ENCODE measurements around the gene ATOH7. TPM values are rescaled to one million over a fixed set of nuclear protein-coding genes. Genes with fewer than 3 reads are reported as not detected.
A peak's percentile ranks its signal among the peaks of the same experiment; 100 is the strongest.

The ATOH7 gene
- polyA plus RNA-seq, 1 of the 3 experiments (the other 2 are of a cell fraction) = 0.12 TPM

GRCh38 chr10:68208424-68209042 is 23.4 kb downstream of the ATOH7 start:
- H3K79me2 ChIP-seq (ENCODE audit: insufficient read depth) = no peaks in the 10 kb centered on the region
- no peaks in the 10 kb centered on the region for H3K4me1 ChIP-seq (ENCODE audit: control insufficient read depth in 1 of 2, insufficient read depth in 2 of 2, low read depth in 1 of 2, low read length in 1 of 2)
- TF ChIP-seq RCOR1 (IDR thresholded peaks at IDR 0.05; ENCODE audit: low read length) (no peak), MEF2A (IDR thresholded peaks at IDR 0.05; ENCODE audit: borderline replicate concordance, low read depth) (no peak), MXI1 (IDR thresholded peaks at IDR 0.05; ENCODE audit: low read depth, low read length) (no peak), FOSL2 (IDR thresholded peaks at IDR 0.05; ENCODE audit: borderline replicate concordance, low read depth) (no peak), IRF3 (IDR thresholded peaks at IDR 0.05; ENCODE audit: low read depth, low read length) (no peak), RAD21 (IDR thresholded peaks at IDR 0.05; ENCODE audit: low read length) (peak; percentile 82), SMC3 (IDR thresholded peaks at IDR 0.05; ENCODE audit: low read depth, low read length) (peak; percentile 83), TEAD4 (IDR thresholded peaks at IDR 0.05; ENCODE audit: borderline replicate concordance, insufficient read depth) (no peak), YY1 (IDR thresholded peaks at IDR 0.05; ENCODE audit: low read depth) (no peak), USF1 (IDR thresholded peaks at IDR 0.05; ENCODE audit: borderline replicate concordance, low read depth) (no peak), CTCF (IDR thresholded peaks at IDR 0.05) (peak; percentile 68)
- H3K9me3 ChIP-seq = no peaks in the 10 kb centered on the region
- no peak overlapping the region for H3K4me2 ChIP-seq
- H3K36me3 ChIP-seq (replicated peaks in 1 of 2; ENCODE audit: control insufficient read depth in 1 of 2, insufficient read depth in 2 of 2, low read length in 1 of 2) = no peaks in the 10 kb centered on the region
- H3F3A ChIP-seq (replicated peaks; ENCODE audit: insufficient read depth) = no peaks in the 10 kb centered on the region
- no peak overlapping the region for H2AFZ ChIP-seq (ENCODE audit: low read depth)
- no peak overlapping the region for H3K4me3 ChIP-seq (ENCODE audit: low read depth in 2 of 2, low read length in 1 of 2)
- H3K27ac ChIP-seq (ENCODE audit: low read depth in 2 of 2, low read length in 1 of 2) = no peak overlapping the region
- ChIA-PET POLR2A (no interaction called here), CTCF (interaction anchor here (0.7 to 8.4 kb wide), 7 partner anchors 93 to 429 kb away, joined by 3 to 111 read pairs (median 4); no protein-coding TSS in a partner anchor)
- peak; percentile 49 for DNase-seq
- no peaks in the 10 kb centered on the region for H3K9me2 ChIP-seq
- H3K27me3 ChIP-seq (ENCODE audit: insufficient read depth) = no peaks in the 10 kb centered on the region
- no peaks in the 10 kb centered on the region for H4K20me1 ChIP-seq (ENCODE audit: insufficient read depth)
- 64% methylated on average over 10 of the region's 10 CpGs for WGBS (ENCODE audit: low lambda C conversion rate)
- H3K9ac ChIP-seq = no peak overlapping the region

GRCh38 chr10:68202960-68203353 is 29.0 kb downstream of the ATOH7 start:
- Histone ChIP-seq H3K9ac (no peak overlapping the region), H3K4me3 (ENCODE audit: low read depth in 2 of 2, low read length in 1 of 2) (no peak overlapping the region), H3K79me2 (ENCODE audit: insufficient read depth) (no peaks in the 10 kb centered on the region), H2AFZ (ENCODE audit: low read depth) (no peak overlapping the region; the same call in 1 of the 2 replicates), H3K9me3 (no peaks in the 10 kb centered on the region), H3F3A (replicated peaks; ENCODE audit: insufficient read depth) (no peaks in the 10 kb centered on the region), H3K27ac (ENCODE audit: low read depth in 2 of 2, low read length in 1 of 2) (no peak overlapping the region), H3K4me2 (no peak overlapping the region), H3K36me3 (replicated peaks in 1 of 2; ENCODE audit: control insufficient read depth in 1 of 2, insufficient read depth in 2 of 2, low read length in 1 of 2) (no peaks in the 10 kb centered on the region), H3K4me1 (ENCODE audit: control insufficient read depth in 1 of 2, insufficient read depth in 2 of 2, low read depth in 1 of 2, low read length in 1 of 2) (no peaks in the 10 kb centered on the region), H4K20me1 (ENCODE audit: insufficient read depth) (no peaks in the 10 kb centered on the region), H3K27me3 (ENCODE audit: insufficient read depth) (no peaks in the 10 kb centered on the region), H3K9me2 (no peaks in the 10 kb centered on the region)
- WGBS (ENCODE audit: low lambda C conversion rate) = 17% methylated on average over 5 of the region's 5 CpGs
- no peak for DNase-seq
- ChIA-PET POLR2A (no interaction called here), CTCF (interaction anchor here (3.5 kb wide), 1 partner anchor 9 kb away, joined by 25 read pairs; no protein-coding TSS in a partner anchor)
- TF ChIP-seq RCOR1 (IDR thresholded peaks at IDR 0.05; ENCODE audit: low read length) (no peak), USF2 (IDR thresholded peaks at IDR 0.05; ENCODE audit: borderline replicate concordance, low read depth, low read length) (no peak), FOXM1 (IDR thresholded peaks at IDR 0.05; ENCODE audit: low read depth) (no peak), EZH2phosphoT487 (IDR thresholded peaks at IDR 0.05; ENCODE audit: borderline replicate concordance, low read depth) (no peak), TEAD4 (IDR thresholded peaks at IDR 0.05; ENCODE audit: borderline replicate concordance, insufficient read depth) (no peak), USF1 (IDR thresholded peaks at IDR 0.05; ENCODE audit: borderline replicate concordance, low read depth) (no peak), TCF12 (IDR thresholded peaks at IDR 0.05) (no peak), MXI1 (IDR thresholded peaks at IDR 0.05; ENCODE audit: low read depth, low read length) (no peak), ELF1 (IDR thresholded peaks at IDR 0.05) (no peak), RAD21 (IDR thresholded peaks at IDR 0.05; ENCODE audit: low read length) (no peak), YY1 (IDR thresholded peaks at IDR 0.05; ENCODE audit: low read depth) (no peak), ZBTB33 (IDR thresholded peaks at IDR 0.05; ENCODE audit: borderline replicate concordance, low read depth) (no peak), MAX (IDR thresholded peaks at IDR 0.05; ENCODE audit: low read depth) (no peak)

Measured in SK-N-SH (cell line).